HG02610 (cell line): ENCODE results near the gene PRRG4.
"Not testable (repeated sequence)": the region's sequence is repeated elsewhere in the genome, so short reads cannot be mapped to it uniquely, and the experiment has no call there.

ENCODE experiments used
- ATAC-seq: cut with Tn5 transposase; IDR thresholded peaks from one replicate; pipeline ENCODE4 v1.9.1; 2021; ENCODE audit warnings: mild to moderate bottlenecking, moderate library complexity; ENCODE audit not compliant: unreplicated experiment

Gene PRRG4

DNA sequence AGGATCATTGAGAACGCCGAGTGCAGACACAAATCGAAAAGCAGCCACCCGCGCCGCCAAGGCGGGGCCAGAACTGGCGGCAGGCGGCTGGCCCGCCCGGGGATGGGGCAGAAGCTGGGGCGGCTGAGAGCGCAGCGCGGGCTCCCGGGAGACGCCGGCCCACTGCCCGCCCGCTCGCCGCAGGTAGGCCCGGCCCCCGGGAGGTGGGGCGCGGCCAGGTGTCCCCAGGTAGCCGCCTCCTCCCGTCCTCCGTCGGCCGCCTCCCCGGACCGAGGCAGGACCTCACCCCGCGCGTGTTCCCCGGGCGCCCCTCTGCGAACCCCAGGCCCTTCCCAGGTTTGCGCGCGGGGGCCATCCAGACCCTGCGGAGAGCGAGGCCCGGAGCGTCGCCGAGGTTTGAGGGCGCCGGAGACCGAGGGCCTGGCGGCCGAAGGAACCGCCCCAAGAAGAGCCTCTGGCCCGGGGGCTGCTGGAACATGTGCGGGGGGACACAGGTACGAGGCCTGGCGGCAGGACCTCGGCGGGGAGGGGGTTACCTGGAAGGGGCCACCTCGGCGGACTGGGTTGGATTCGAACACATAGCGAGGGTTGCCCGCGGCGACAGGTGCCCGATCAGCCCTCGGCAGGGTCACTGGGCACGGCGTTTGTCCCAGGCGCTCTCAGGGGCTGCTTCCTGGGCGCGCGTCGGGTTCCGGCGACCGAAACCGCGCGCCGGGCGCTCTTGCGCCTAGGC, at the start of gene PRRG4:
Gene PRRG4, plus strand, starts transcription at position 248 of the 733 bp plus-strand sequence. CDS start 603 bp downstream, outside the sequence.
- ATAC-seq: peak; percentile 84

DNA sequence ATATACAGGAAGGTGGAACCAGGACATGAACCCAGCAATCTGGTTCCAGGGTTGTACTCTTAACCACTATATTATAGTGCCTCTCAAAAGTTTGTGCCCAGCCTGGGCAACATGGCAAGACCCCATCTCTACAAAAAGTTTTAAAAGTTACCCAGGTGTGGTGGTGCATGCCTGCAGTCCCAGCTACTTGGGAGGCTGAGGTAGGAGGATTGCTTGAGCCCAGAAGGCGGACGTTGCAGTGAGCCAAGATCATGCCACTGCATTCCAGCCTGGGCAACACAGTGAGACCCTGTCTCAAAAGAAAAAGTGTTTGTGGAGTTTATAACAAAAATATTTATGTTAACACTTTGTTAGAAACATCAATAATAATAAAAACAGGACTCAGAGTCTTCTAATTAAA, 48.9 kb upstream of the PRRG4 start:
- ATAC-seq: not testable (repeated sequence)

DNA sequence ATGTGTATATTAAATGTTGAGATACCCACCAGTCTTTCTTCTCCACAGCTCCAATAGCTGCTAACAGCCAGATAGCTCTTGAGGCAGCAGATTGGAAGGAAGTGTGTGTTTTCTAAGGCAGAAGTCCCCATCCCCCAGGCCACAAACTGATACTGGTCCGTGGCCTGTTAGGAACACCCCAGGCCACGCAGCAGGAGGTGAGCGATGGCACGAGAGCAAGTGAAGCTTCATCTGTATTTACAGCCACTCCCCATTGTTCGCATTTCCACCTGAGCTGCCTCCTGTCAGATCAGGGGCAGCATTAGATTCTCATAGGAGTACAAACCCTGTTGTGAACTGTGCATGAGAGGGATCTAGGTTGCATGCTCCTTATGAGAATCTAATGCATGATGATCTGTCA, 48.0 kb upstream of the PRRG4 start:
- ATAC-seq: no peak

DNA sequence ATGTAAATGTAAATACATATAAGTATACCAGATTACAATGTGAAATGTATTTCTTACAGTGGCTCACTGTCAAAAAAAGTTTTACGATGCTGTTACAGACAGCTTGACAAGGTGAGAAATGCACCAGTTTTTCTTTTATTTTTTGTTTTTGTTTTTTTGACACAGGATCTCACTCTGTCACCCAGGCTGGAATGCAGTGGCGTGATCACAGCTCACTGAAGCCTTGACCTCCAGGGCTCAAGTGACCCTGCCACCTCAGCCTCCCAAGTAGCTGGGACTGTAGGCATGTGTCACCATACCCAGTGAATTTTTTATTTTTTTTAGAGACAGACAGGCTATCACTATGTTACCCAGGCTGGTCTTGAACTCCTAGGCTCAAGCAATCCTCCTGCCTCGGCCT, 44.5 kb upstream of the PRRG4 start:
- ATAC-seq: no peak

DNA sequence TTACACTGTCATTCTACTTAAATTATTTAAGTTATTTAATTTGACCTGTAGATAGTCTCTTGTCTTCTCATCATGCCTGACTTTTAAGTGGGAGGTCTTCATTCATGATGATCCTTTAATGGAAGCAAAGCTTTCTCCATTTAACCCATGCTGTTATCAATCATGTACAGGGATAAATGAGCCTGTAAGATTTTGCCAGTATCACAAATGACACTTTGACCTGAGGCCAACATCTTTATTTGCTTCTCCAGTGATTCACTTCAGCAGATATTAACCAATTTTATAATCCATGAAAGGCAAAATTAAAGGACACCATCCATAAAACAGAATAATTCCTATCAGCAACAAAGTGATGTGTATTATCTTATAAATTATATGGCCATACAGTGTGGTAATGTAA, 42.9 kb upstream of the PRRG4 start:
- no peak for ATAC-seq

DNA sequence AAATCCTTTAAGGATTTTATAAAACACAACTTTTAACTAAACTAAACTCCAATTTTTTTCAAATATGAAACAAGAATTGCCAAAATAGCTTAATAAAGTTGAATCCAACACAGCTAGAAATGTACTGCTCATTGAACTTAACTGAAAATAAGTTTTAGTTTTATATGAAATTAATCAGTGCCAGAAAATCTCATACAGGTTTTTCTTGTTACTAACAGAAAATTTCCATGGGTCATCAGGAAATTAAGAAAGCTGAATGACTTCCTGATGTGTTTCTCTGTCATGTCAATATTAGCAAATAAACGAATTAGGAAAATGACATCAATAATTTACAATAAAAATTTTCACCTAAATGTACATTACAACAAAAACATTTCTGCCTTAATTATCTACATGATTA, 38.8 kb upstream of the PRRG4 start:
- ATAC-seq: no peak

DNA sequence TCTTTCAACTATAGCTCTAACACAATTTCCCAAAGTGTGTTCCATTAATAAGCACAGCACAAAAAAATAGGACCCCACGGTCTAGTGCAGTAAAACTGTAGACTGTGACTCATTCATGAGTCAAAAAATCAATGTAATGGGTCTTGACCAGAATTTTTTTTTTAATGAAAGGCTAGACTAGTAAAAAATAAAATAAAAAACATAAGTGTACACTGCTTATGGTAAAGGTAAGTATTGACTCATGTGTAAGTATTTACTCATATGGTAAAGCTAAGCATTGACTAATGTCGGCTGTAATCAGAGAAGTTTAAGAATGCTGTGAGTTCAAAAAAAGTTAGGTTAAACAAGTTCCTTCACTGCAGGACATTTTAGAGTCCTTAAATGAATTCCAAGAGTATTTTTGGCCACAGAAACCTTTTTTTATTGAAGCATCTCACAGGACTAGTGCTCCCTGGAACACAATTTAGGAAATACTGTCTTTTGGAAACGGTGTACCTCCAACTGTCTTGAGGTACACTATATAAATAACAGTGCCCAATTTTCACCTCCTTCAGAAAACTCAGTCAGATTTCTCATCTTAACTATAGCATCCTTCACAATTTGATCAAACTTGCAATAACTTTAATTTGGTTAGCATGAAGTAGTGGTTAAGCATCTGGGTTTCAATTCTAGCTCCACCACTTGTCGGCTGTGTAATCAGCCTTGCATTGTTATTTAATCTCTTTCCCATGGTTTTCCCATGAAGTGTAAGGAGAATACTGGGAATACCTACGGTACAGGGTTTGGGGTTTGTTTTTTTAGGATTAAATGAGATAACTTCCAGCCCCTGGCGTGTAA, 37.4 kb upstream of the PRRG4 start:
- ATAC-seq: peak; percentile 9

DNA sequence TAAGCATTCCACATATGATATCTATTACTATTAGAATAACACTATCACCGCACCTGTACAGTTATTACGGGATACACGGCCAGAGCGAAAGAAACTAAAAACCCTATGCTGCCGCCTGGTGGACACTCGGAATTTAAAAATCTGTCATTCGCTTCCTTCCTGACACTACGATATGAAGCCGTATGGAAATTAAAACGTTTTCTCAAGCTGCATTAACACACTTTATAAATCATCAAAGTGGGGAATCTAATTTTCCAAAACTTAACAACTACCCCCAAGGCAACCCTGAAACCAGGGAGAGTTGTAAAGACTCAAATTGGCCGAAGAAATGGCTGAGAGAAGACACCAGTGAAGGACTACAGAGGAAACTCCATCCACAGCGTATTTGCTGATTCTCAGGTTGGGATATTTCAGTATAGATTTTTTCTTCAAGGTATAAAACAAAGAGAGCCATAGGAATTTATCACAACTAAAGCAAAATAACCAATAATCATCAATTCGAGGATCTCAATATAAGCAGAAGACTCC, 36.7 kb upstream of the PRRG4 start:
- peak; percentile 86 for ATAC-seq

DNA sequence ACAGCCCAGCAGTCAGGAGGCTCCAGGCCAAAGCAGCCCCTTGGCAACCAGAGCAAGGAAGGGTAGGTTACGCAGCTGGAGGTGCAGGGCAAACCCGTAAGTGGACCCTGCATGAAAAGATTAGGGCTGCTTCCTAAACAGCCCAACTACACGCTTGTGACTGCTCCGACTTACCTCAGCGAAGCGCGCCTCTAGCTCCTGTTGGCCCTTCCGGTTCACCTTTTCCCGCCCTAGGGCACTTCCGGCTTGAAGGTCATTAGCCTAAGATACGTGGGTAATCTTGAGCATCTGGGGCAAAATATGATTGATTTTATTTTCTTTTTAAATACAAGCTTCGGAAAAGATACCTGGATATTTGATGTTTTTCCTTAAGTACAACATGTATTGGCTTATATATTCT, 35.3 kb upstream of the PRRG4 start, which contains the start of gene CCDC73:
Gene CCDC73, minus strand, starts transcription at position 224 of the 400 bp plus-strand sequence. CDS start 34,419 bp downstream, outside the sequence.
- no peak for ATAC-seq

DNA sequence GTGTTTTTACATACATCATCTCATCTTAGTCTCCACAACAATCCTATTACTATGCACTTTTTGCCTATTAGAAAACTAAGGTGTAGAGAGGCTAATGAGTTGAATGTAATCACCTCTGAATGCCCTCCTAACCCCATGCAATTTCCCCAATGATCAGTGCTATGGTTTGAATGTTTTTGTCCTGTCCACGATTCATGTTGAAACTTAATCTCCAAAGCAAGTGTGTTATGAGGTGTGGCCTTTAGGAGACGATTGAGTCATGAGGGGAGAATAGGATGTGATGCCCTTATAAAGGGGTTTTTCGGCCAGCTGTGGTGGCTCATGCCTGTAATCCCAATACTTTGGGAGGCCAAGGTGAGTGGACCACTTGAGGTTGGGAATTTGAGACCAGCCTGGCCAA, 33.3 kb upstream of the PRRG4 start:
- no peak for ATAC-seq

DNA sequence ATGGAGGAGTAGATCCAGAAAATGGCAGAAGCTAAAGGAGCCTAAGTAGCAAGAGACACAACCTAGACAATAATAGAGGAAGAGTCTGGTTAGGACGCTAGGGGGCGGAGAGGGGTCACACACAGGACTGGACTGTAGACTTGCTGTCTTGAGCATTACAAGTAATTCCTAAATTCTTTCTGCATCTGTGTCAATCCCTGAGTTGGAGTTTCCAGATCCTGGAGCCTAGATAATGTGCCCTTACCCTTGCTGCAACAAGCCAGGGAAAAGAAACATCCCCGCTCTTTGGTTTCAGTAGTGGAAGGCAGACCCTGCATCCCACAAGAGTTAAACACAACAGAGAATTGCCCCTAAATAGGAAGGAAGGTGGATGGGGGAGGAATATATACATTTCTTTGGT, 20.4 kb upstream of the PRRG4 start:
- ATAC-seq: peak; percentile 87

DNA sequence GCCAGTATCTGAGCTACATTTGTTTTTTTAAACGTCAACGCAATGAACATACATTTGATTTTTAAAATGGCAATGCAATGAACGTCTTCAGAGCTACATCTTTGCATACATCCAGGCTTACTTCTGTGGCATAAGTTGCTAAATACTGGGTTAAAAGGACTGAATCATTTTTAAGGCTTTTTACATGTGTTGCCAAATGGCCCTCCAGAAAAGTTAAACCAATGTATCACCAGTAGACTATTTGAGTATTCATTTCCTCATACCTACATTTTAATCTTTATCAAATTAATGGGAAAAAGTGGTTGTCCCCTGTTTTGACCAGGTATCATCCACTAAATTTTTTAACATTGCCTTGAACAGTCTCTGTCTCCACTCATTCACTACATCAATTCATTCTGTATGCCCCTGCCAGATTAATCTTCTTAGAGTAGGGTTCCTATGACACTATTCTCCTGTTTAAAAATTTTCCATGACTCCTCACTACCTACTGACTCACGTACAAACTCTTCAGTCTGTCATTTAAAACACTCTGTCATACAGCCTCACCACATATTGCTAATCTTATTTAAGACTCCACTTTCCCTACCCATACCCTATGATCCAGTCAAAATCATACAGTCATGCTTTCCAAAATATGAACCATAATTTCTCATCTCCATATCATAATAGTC, 12.4 kb upstream of the PRRG4 start:
- ATAC-seq: no peak

DNA sequence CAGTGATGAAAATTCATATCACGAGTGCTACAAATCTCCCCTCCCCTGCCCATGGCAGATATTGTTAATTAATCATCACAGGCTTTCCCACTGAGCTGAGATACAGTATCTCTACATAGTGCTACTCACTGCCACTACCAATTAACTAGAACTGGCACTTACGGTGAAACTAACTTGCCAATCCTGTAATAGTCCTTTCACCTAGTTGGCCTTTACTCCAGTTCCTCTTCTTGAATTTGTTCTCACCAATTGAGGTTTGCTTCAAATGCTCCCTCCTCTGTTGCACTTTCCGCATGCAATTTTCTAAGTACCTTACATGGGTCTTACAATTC, 11.9 kb upstream of the PRRG4 start:
- ATAC-seq: no peak

DNA sequence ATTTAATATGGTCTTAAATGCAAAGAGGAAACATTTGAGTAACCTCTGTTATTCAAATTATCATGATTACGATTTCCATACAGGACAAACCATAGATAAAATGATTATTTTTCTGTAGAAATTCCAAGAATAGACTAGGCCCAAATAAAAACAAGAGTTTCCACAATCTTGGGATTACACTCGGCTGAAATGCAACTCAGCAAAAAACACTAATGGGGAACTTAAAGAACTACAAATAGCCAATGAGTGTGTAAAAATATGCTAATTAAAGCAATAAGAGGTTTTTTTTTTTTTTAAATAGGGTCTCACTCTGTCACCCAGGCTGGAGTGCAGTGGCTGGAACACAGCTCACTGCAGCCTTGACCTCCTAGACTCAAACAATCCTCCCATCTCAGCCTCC, 10.5 kb upstream of the PRRG4 start:
- ATAC-seq: no peak

DNA sequence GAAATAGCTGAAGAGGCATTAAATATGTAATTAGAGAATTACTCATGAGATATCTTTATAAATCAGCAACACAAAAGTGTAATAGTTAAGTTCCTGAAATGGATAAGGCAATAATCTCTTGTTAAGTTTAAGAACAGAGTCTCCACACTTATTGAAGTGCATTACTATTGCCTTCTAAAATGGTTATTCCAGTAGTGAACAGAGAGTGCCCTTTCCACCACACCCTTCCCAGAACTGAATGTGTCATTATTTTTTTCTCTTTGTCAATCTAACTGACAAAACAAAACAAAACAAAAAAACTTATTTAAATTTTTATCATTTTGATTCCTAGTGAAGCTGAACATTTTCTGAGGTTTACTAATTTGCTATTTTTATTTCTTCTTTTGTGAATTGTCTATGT, 9.2 kb upstream of the PRRG4 start:
- ATAC-seq: no peak

DNA sequence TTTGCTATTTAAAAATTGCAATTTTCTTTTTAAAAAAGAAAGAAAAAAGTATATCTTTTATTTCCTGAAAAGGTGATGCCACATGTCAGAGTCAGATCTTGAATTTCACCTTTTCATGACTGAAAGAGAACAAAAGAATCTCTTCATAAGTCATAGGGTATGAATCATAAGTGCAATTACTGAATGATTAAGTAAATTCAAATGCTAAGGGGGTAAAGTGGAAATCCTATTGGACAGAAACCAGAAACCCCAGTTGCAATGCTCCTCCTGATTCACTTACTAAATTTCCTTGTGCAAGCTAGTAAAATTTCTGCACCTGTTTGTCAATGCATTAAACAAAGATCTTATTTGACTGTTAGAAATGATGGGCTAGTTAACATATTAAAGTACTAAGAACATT, 8.2 kb upstream of the PRRG4 start:
- ATAC-seq: peak; percentile 40

DNA sequence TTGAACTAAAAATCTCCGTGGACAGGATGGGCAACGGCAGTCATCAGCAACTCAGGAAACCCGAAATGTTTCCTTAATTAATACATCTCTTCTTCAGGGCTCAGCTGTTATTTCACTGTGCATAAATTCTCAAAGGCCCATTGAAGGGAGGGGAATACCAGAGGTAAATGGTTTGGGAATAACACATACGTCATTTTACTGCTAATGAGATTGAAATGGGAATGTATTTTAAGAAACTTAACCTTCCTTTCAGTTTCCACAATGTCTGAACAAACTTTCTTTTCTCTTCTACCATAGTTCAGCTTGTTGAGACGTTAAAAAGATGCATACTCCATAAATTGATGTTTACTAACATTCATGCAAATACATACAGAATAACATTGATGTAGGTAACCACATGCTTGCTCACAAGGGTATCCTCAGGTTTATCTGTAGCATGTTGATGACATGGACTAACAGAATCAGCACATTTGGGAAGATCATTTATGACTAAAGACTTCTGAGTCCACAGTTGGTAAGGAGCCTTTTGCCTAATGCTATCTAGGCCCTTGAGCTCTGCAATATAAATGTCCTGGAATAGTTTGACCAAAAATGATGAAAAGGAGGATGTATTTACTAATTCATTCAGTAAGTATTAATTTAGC, 7.7 kb upstream of the PRRG4 start:
- peak; percentile 40 for ATAC-seq

DNA sequence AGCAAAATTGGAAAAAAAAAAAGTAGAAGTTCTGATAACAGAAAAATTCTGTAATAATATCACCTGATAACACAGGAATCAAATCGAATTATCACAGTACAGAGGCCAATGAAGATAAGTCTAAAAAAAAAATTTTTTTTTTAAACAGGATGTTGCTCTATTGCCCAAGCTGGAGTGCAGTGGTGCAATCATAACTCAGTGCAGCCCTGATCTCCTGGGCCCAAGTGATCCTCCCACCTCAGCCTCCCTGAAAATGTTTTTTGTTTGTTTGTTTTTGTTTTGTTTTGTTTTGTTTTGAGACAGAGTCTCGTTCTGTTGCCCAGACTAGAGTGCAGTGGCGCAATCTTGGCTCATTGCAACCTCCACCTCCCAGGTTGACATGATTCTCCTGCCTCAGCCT, 6.1 kb upstream of the PRRG4 start:
- not testable (repeated sequence) for ATAC-seq

DNA sequence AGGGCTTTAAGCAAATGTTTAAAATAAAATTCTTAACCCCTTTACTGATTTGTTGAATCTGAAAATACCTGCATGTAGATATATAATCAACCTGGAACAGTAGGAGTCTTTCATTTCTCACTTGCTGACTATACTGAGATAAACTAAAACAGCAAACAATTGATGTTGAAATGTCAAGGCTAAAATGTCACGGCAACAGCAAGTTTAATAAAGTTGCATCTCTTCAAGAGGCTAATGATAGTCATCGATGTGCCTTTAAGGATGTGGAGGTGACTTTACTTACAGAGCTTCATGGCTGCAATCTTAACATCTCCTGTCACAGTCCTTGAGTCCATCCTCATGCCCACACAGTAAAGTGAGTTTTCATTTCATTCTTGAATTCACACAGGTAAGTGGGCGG, 3.6 kb upstream of the PRRG4 start:
- ATAC-seq: no peak

DNA sequence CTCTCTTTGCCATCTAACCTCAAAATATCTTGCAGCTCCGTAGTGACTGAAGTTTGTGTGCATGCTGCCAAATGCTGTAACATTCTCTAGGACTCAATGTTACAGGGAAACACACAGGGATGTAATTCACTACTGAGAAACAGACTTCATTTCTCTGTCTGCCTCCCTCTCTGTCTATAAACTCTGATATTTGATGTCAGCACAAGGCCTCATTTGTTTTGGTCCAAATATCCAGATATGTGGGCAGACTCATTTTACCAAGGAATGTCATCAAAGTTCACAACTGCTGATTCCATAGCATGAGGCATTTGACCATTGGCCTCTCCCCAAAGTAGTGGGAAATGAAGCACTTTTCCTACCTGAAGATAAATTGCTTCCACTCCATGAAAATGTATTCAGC, 2.5 kb upstream of the PRRG4 start:
- no peak for ATAC-seq

DNA sequence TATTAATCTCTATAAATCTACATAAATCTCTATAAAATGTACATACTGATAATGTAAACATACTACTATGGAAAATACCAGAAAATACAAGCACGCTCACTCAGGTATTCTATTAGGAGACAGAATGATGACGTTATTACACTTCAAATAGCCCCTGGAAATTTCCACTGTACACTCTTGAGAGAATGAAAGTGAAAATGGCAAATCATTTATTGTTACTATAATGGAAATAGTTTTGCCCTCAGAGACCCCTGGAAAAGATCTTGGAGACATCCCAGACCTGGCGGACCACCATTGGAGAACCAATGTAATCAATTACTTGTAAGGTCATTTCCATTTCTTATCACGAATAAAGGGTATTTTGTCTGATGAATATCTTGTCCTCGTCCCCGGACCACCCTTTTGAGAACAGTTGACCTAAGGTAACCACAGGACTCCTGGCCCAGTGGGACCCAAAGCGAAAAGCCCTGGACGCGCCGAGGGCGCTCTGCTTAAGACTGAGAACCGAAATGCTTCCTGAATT, 509 bp upstream of the PRRG4 start:
- ATAC-seq: peak; percentile 47
